ENCODE results near the gene LRRC47. TPM values are rescaled to one million over a fixed set of nuclear protein-coding genes. Genes with fewer than 3 reads are reported as not detected.
"Not testable (repeated sequence)": the region's sequence is repeated elsewhere in the genome, so short reads cannot be mapped to it uniquely, and the experiment has no call there.

Gene LRRC47
- total RNA-seq, 1 donor from 2014 or later: 54.0 TPM

- no peak for DNase-seq (ENCODE audit: low spot score)
These were observed 20.2 kb upstream of the LRRC47 start for GRCh38 chr1:3816331-3817137.

DNA sequence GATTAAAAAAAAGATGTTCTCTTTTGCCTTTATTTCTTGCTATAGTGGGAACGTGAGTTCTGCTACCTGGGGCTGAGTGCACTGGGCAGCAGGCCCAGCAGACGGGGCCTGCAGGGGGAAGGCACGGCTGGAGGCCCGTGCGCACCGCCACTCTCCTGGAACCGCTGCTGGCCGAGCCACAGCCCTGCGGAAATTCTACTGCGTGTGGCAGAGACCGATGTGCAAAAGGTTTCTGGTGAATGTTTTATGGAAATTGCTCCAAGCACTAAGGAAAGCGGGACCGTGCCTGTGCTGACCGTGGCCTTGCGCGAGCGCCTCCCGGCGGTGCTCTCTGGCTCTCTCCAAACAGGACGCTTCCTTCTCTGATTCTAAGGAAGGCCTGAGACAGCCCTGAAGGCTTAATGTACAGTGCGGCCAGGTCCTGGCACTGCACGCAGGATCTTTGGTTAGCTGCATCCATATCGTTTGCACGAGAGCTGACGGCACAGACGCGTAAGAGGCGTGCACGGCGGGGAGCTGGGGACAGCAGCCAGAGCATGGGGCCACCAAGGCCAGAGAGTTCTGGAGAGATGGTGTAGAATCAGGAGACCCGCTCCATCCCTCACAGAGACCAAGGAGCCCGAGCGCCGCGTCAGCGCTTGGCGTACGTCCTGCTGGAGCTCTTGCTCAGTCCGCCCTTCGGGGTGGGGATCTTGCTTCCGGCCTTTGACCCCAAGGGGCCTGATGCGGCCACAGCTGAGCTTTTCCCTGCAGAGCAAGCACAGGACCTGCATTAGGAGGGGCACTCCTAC lies 18.7 kb upstream of the LRRC47 start:
- DNase-seq (ENCODE audit: low spot score): no peak

DNA sequence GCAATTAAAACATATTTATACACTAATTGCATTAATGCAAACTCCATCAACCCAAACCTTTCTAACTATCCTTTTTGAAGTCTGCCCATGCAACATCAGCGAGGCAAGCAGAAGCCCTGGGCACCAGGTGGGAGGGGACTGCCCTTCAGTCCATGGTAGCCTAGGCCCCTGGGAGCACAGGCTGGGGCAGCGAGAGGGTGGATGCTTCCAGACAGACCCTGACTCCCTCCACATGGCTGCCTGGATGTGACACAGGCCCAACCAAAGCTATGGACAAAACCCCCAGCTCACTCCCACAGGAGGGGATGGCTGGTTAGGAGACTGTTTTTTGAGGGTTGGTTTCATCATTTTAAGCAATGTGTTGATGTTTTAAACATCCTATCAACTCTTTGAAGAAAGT lies 17.8 kb upstream of the LRRC47 start:
- no peak for DNase-seq (ENCODE audit: low spot score)

DNA sequence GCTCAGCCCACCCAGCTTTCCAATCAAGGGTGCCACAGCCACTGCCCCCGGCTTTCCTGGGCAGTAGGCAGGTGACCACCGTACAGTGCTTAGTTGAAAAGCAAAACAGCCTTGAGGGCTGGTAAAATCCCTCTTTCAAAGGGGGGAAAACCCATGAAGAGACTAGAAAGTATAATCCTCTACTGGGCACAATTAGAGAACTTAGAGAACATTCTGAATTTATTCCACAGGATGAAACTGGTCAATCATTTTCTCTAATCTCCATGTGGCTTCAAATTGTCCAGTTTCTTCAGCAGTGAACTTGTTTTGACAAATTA lies 15.3 kb upstream of the LRRC47 start:
- no peak for DNase-seq (ENCODE audit: low spot score)

- DNase-seq (ENCODE audit: low spot score): not testable (repeated sequence)
These were observed 14.0 kb upstream of the LRRC47 start for GRCh38 chr1:3810149-3810761.

GRCh38 chr1:3809680-3810079 lies 13.4 kb upstream of the LRRC47 start:
- no peak for DNase-seq (ENCODE audit: low spot score)

- no peak for DNase-seq (ENCODE audit: low spot score)
These were observed 11.5 kb upstream of the LRRC47 start for GRCh38 chr1:3807769-3808168.

DNA sequence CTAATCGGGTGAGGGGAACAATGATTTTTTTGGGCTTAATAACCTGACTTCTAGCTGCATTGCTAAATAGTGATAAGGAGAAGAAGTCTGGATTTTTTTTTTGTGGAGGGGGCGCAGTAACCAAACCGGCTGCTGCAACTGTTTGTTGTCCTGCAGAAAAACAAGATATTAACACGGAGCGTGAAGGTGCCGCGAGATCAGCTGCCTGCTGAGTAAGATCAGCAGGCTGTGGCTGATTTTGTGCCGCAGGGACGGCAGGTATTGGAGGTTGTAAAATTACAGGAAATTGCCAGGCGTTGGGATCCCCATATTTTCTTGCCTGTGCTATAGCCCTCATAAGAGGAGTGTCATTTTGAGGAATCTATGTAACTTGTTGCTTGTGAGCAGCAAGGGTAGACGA lies 8.7 kb upstream of the LRRC47 start:
- DNase-seq (ENCODE audit: low spot score): no peak

GRCh38 chr1:3804627-3804944 lies 8.3 kb upstream of the LRRC47 start:
- not testable (repeated sequence) for DNase-seq (ENCODE audit: low spot score)

DNA sequence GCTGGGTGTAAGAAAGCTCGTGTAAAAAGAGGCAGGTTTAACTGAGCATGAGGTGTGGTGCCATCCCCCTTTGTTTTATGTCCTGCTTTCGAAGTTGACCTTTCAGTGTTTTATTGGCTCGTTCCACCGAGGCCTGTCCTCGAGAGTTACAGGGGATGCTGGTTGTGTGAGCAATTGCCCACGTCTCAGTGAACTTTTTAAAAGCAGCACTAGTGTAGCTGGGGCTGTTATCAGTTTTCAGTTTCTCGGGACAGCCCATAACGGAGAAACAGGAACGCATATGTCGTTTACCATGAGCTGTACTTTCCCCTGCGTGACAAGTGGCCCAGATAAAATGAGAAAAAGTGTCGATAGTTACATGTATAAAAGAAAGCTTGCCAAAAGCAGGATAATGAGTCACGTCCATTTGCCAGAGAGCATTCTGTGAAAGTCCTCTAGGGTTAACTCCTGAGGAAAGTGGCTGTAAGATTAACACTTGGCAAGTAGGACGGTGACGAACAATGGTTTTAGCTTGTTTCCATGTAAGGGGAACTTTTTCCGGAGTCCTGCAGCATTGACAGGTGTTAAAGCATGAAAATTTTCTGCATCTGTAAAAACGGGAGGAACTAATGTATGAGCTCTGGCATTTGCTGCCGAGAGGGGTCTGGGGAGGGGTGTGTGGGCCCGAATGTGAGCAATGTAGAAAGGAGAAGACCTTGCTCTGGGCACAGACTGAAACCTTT lies 7.8 kb upstream of the LRRC47 start:
- DNase-seq (ENCODE audit: low spot score): no peak

GRCh38 chr1:3800795-3801194 lies 4.5 kb upstream of the LRRC47 start:
- not testable (repeated sequence) for DNase-seq (ENCODE audit: low spot score)

GRCh38 chr1:3799976-3800685 lies 3.8 kb upstream of the LRRC47 start:
- DNase-seq (ENCODE audit: low spot score): no peak

GRCh38 chr1:3795453-3796214 lies 664 bp downstream of the LRRC47 start:
- DNase-seq (ENCODE audit: low spot score): no peak

GRCh38 chr1:3790952-3791351 lies 5.3 kb downstream of the LRRC47 start:
- no peak for DNase-seq (ENCODE audit: low spot score)

GRCh38 chr1:3790500-3790923 lies 5.8 kb downstream of the LRRC47 start:
- DNase-seq (ENCODE audit: low spot score): no peak

- DNase-seq (ENCODE audit: low spot score): no peak
These were observed 6.6 kb downstream of the LRRC47 start for GRCh38 chr1:3789421-3790300.

- no peak for DNase-seq (ENCODE audit: low spot score)
These were observed 7.4 kb downstream of the LRRC47 start for GRCh38 chr1:3788756-3789420.

DNA sequence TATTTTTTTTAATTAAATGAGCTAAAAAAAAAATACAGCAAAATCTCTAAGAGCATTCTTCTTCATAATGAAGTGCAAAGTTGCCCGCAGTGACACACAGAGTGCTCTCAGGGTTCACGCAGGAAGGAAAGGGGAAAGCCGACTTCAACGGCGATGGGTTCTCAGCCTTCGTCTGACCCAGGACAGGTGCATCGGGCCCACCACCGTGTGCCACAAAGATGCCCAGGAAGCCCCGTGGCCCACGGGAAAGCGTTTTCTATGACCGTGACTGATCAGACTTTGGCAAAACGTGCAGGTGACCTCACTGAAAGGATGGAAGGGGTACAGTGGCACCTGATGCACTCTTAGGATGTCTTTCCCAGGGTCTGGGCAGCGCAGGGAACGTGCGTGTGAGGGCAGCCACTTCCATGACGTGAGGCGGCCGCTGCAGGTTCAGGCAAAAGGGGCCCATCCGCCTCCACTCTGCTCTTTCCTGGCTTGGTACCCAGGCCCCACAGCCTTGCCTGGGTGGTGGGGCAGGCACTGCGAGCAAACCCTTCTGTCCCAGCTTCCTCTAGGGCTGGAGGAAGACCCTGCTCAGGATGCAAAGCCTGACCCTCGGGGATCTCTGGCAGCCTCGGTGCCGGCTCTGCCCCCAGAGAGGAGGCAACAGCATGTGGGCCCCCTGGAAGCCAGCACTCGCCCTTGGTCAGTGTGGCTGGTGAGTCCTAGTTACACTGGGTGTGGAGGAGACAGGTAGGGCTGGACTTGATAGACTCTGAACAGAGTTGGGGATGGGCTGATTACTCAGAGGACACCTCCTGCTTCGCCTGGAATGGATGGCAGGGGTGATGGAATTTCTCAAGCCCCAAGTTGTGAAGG lies 8.3 kb downstream of the LRRC47 start:
- no peak for DNase-seq (ENCODE audit: low spot score)

Data from ureter (tissue), 1 donor.